WTC11 (cell line): ENCODE data around the gene SRPX. TPM values are rescaled to one million over a fixed set of nuclear protein-coding genes. Genes with fewer than 3 reads are reported as not detected.

ENCODE experiments used
- ATAC-seq: fragments of 200-7000 bp; cut with Tn5 transposase; 2 replicates; pipeline ENCODE4 v1.10.0; 2021; ENCODE audit warnings: mild to moderate bottlenecking, moderate library complexity
- CTCF ChIA-PET: fragments of 300-600 bp; sonication (Branson Sonifier 250); formaldehyde crosslinking; loops from one replicate; lab custom pipeline; 2021; ENCODE audit warnings: antibody characterized with exemption; lab: Charles Lee
- POLR2A ChIA-PET: fragments of 350-600 bp; sonication (Branson Sonifier 250); formaldehyde crosslinking; loops from one replicate; lab custom pipeline; 2021; ENCODE audit warnings: antibody characterized with exemption; lab: Charles Lee
- DNase-seq: peaks from one replicate; pipeline ENCODE4 v3.0.0; 2021; ENCODE audit warnings: low spot score
- H3K27ac Mint-ChIP-seq: 2 replicates; pipeline ENCODE4 v1.8.0; 2021; ENCODE audit warnings: mixed read lengths
- H3K27me3 Mint-ChIP-seq: 2 replicates; pipeline ENCODE4 v1.8.0; 2021; ENCODE audit warnings: low read depth, mild to moderate bottlenecking, moderate library complexity, mixed read lengths
- H3K36me3 Mint-ChIP-seq: 2 replicates; pipeline ENCODE4 v1.8.0; 2021; ENCODE audit warnings: mixed read lengths
- H3K4me1 Mint-ChIP-seq: 2 replicates; pipeline ENCODE4 v1.8.0; 2022; ENCODE audit warnings: mixed read lengths
- H3K4me3 Mint-ChIP-seq: 2 replicates; pipeline ENCODE4 v1.8.0; 2021; ENCODE audit warnings: mild to moderate bottlenecking, moderate library complexity, mixed read lengths
- H3K9me3 Mint-ChIP-seq: 2 replicates; pipeline ENCODE4 v1.8.0; 2021; ENCODE audit warnings: mixed read lengths
- HMGA2 ChIP-seq: fragments of 250-450 bp; sonication (Bioruptor Pico); IDR thresholded peaks from 2 replicates; pipeline ENCODE4 v1.4.0; 2021; ENCODE audit warnings: mild to moderate bottlenecking, moderate library complexity
- PRDM15 ChIP-seq: sonication (generic); formaldehyde crosslinking; IDR thresholded peaks from 2 replicates; pipeline ENCODE4 v1.8.0; 2022; ENCODE audit warnings: missing genetic modification reagents
- RORB ChIP-seq: fragments of 250-450 bp; sonication (Bioruptor Pico); IDR thresholded peaks from 2 replicates; pipeline ENCODE4 v1.9.0; 2021; ENCODE audit warnings: mild to moderate bottlenecking
- TCF7 ChIP-seq: sonication (generic); formaldehyde crosslinking; IDR thresholded peaks from 2 replicates; pipeline ENCODE4 v1.8.0; 2022; ENCODE audit warnings: mild to moderate bottlenecking, low read depth, missing genetic modification reagents, moderate library complexity
- ZNF219 ChIP-seq: sonication (generic); formaldehyde crosslinking; IDR thresholded peaks from 2 replicates; pipeline ENCODE4 v1.8.0; 2023; ENCODE audit warnings: missing genetic modification reagents, mild to moderate bottlenecking, borderline replicate concordance
- ZNF416 ChIP-seq: fragments of 250-450 bp; sonication (Bioruptor Pico); IDR thresholded peaks from 2 replicates; pipeline ENCODE4 v1.9.0; 2021; ENCODE audit warnings: mild to moderate bottlenecking, inconsistent platforms
- total RNA-seq: library from RNA; stranded (reverse); gene quantifications from 3 replicates; pipeline ENCODE4 v1.2.3, GENCODE V29; 2021

Gene SRPX
- total RNA-seq, 1 experiment from 2014 or later = 7.7 TPM

DNA sequence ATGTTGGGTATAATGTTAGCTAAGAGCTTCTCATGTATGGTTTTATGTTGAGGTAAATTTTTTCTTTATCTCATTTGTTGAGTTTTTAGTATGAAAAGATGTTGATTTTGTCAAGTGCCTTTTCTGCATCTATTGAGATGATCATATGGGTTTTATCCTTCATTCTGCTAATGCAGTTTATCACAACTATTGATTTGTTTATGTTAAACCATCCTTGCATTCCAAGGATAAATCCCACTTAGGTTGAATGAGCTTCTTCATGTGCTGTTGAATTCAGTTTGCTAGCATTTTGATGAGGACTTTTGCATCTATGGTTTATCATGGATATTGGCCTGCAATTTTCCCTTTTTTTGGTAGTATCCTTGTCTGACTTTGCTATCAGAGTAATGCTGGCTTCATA is 121.0 kb downstream of the SRPX start:
- ATAC-seq = no peak
- TF ChIP-seq ZNF219 (CRISPR knock-in tag) (no peak), ZNF416 (no peak), RORB (CRISPR knock-in tag) (no peak), PRDM15 (no peak), HMGA2 (CRISPR knock-in tag) (no peak), TCF7 (CRISPR knock-in tag) (no peak)
- H3K4me1 Mint-ChIP-seq = no peaks in the 10 kb centered on the region
- no peaks in the 10 kb centered on the region for H3K27me3 Mint-ChIP-seq
- POLR2A ChIA-PET = no interaction called here
- H3K27ac Mint-ChIP-seq = no peak overlapping the region
- H3K9me3 Mint-ChIP-seq = no peaks in the 10 kb centered on the region
- no peak overlapping the region for H3K4me3 Mint-ChIP-seq
- no peak for DNase-seq
- H3K36me3 Mint-ChIP-seq = no peaks in the 10 kb centered on the region
- CTCF ChIA-PET = no interaction called here

Other genes with a start within 250 kb of the SRPX start
- gene SYTL5, start 214.3 kb downstream of the SRPX start, total RNA-seq = 0.25 to 0.39 TPM (median 0.26 TPM) in 3 replicates
- gene RPGR, start 106.6 kb upstream of the SRPX start, total RNA-seq = 8.5 to 11.1 TPM (median 10.7 TPM) in 3 replicates
- gene OTC, start 131.7 kb upstream of the SRPX start, total RNA-seq = not detected in 3 replicates